NCI-H2196 treated with DMSO at 0.1 percent for 48 hours (cell line): ENCODE data around the gene RHBDF1.

Experiments used
- DNase-seq: peaks from one replicate; lab custom pipeline; 2025; ENCODE audit not compliant: unreplicated experiment; lab: John Stamatoyannopoulos, UW

Gene RHBDF1

DNA sequence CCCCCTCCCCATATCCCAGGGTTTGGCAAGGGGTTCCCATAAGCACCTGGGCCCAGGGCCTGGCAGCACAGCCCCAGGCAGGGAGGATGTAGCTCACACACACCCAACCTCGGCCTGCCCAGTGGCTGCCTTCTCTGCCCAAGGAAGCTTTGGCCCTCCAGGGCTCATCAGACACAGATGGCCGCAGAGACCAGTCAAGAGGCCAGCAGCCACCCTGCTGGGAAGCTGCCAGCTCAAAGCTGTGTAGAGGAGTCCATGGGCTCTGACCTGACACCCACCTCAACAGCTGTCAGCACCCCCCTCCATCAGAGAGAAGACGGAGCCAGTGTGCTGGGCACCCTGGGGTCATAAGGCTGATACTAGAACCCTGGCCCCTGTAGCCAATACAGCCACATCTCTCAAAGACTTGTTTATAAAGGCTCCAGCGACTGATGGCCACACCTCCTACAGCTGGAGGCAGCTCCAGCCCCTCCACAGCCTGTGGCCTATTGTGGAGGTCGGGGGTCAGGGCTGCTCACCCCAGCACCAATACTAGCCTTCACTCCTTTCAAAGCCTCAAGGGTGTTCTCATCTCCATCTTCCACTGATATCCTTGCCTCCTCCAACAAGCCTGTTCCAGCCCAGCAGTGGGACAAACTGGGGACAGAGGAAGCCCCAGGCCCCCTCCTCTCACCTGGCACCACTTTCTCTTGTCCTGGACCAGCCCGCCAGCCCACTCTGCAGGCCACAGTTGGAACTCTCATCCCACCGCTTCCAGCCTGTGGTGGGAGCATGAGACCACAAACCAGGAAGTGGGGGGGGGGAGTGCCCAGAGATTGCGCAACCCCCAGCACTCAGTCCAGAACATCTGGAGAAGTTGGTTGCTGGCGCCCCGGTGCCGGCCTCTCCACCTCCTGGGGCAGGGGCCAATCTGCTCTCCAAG is 3.4 kb upstream of the RHBDF1 start:
- no peak for DNase-seq

DNA sequence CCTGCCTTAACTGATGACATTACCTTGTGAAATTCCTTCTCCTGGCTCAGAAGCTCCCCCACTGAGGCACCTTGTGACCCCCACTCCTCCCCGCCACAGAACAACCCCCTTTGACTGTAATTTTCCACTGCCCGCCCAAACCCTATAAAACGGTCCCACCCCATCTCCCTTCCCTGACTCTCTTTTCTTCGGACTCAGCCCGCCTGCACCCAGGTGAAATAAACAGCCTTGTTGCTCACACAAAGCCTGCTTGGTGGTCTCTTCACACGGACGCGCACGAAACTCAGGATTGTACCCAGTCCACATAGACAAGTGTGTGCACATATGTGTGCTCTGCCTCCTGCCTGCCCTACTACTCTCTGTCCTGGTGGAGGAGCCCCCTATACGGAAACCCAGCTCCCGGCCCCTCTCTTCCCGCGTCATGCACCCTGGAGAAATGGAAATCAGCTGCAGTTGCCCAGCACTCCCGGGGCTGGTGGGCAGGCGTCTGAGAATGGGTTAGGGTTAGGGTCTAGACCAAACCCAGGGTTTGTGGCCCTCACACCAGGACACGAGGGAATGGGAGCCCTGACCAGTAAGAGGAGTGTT is 2.4 kb upstream of the RHBDF1 start:
- no peak for DNase-seq

DNA sequence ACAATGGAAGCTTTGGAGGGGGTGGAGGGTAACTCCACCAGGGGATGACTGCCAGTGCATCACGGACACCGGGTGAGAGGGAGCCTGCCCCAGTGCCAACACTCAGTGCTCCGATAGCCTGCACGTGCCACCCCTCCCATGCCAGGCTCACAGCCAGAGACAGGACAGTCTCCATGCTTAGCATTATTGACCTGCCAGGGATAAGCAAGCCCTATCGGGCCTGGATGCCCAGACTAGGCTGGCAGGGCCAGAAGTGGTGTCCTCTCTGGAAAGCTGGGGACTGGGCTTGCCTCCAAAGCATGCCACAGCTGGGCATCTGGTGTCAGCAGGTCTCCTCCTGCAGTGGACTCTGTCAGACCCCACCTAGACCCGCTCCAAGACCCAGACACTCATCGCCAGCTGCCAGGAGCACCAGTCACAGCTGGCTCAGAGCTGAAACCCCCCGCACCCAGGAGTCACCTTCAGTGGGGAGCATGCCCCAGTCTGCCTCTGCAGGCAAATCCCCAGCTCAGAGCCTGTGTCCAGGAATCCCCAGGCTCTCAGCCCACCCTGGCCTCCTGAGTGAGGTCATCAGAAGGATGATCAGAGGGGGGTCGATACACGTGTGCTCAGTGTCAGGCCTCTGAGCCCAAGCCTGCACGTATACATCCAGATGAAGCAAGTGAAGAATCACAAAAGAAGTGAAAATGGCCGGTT is 1.8 kb upstream of the RHBDF1 start:
- no peak for DNase-seq

DNA sequence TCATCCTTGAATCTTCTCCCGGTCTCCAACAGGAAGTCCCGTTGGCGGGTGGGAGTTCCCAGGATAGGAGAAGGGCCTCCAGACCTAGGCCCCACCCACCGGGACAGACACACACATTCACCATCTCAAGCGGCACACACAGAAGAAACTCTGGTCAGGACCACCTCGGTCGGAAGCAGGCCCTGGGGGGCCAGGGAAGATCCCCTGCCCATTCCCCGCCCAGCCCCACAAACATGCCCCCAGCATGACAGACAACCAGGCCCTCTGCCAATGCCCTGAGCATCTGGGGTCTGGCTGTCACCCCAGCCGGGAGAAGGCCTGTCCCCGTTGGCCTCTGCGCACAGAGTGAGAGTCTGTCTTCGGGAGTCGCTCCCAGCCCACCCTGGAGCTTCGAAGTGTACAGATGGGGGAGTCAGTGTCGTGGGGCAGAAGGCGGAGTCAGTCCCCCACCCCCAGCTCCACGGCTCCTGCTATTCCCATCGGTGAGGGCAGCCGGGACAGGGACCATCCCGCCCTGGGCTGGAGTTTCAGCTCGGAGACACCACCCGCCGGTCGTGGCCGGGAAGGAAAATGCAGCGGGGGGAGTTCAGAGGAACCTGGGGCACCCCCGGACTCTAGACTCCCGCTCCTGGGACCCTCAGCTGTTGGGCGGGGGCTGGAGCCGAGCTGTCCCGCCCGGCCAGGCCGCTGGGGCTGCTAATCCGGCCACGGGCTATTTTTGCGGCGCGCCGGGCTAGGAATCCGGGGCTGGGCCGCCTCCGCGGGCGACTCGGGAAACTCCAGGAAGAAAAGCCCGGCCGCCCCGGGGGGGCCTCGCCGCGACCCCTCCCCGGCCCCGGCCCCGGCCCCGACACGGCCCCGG is 660 bp downstream of the RHBDF1 start:
- no peak for DNase-seq

DNA sequence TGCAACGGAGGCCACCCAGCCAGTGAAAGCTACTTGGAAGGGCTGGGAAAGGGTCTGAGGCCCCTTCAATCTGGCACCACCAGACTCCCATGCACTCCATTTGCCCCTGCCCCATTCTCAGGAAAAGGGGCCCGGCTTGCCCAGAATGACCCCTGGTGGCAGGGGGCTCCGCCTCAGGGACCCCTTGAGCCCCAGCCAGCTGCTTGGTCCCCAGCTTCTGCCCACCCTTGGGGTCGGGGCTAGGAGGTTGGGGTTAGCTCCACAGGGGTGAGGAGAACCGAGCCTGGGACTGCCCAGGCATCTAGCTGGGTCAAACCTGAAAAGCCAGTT is 1.3 kb downstream of the RHBDF1 start:
- no peak for DNase-seq

DNA sequence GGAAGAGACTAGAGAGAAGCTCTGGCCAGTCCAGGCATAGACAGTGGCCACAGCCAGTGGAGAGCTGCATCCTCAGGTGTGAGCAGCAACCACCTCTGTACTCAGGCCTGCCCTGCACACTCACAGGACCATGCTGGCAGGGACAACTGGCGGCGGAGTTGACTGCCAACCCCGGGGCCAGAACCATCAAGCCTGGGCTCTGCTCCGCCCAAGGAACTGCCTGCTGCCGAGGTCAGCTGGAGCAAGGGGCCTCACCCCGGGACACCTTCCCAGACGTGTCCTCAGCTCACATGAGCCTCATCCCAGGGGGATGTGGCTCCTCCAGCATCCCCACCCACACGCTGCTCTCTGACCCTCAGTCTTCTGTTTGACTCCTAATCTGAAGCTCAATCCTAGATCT is 3.2 kb downstream of the RHBDF1 start:
- no peak for DNase-seq

DNA sequence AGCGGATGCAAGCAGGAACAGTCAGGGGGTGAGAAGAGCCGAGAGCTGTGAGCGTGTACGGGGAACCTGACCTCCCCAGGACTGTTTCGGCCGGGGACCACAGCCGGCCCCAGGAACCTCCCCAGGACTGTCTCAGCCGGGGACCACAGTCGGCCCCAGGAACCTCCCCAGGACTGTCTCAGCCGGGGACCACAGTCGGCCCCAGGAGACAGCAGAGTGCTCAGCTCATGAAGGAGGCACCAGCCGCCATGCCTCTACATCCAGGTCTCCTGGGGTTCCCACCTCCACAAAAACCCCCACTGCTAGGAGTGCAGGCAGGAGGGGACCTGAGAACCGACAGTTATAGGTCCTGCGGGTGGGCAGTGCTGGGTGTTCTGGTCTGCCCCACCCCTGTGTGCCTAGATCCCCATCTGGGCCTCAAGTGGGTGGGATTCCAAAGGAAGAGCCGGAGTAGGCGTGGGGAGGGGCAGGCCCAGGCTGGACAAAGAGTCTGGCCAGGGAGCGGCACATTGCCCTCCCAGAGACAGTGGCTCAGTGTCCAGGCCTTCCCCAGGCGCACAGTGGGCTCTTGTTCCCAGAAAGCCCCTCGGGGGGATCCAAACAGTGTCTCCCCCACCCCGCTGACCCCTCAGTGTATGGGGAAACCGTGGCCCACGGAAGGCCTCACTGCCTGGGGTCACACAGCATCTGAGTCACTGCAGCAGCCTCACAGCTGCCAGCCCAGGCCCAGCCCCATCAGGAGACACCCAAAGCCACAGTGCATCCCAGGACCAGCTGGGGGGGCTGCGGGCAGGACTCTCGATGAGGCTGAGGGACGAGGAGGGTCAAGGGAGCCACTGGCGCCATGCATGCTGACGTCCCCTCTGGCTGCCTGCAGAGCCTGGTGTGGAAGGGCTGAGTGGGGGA is 4.3 kb downstream of the RHBDF1 start:
- no peak for DNase-seq

DNA sequence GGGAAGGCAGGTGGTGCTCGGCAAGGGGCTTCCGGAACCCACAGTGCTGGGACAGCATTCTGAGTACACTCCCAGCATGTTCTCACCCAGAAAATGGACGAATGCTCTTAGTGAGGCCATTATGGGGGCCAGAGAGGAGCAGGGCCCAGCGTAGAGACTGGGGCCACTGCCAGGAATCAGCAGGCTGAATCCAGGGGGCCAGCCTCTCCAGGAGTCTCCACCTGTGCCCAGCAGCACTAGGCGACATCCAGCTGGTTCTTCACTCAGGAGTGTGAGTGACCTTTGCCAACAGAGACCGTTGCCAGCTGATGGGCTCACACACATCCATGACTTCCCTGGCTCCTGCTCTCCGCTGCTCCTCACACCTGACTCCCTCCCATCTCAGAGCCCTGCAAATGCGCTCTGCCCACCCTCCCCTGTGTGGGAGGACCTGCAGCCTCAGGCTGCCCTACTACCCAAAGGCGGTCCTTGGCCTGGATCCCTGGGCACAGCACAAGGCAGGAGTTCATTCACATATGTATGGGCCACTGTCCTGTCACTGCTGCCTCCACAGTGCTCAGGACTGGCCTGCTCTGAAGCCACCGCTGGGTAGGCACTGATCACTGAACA is 5.1 kb downstream of the RHBDF1 start:
- DNase-seq: peak; percentile 34

DNA sequence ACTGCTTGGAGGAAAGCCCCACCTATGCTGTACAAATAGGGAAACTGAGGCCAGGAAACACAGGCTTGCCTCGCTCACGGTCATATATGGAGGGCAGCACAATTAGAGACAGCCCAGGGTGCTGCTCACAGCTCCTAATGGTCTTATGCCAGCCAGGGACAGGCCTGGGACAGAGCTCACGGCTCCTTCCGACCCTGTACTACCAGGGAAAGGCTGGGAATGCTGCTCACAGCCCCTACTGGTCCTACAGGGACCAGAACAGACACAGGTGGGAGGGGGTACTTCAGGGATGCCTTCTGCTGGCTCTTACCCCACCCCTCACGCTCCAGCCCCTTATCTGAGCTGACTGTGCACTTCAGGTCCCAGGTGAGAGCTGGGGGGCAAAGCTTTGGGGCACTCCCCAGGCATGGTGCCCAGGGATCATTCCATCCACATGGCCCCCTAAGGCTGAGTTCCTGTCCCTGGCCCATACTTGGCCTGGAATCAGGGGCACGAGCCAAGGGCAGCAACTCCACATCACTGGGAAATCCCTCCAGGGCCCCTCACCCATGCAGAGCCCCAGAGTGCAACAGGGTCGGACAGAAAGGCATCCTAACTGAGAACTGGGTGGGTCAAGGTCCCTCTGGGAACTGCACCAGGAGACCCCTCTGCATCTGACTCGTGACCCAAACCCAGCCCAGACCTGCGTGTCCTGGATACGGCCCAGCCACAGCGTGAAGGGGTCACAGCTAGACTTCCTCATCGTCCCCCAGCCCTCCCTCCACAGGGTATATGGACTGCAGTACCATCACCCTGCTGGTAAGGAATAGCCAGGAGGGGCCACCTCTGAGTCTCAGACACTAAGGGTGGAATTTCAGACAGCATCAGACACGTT is 5.9 kb downstream of the RHBDF1 start:
- DNase-seq: no peak

DNA sequence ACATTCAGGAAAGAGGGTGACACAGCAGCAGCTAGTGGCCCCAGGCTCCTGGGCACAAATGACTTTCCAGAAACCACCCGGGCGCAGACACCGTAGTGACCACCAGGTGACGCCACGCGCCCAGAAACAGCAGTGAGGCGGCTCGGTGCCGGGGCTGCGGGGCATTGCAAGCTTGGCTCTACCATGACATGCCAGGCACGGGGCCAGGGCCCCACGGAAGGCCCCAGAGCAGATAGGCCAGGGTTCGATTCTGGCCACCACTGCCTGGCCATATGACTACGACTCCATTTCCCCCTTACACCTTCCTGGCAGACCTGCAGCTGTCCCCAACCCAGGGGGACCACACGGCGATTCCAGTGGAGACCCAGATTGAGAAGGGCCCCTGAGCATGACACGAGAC is 6.7 kb downstream of the RHBDF1 start:
- peak; percentile 57 for DNase-seq

DNA sequence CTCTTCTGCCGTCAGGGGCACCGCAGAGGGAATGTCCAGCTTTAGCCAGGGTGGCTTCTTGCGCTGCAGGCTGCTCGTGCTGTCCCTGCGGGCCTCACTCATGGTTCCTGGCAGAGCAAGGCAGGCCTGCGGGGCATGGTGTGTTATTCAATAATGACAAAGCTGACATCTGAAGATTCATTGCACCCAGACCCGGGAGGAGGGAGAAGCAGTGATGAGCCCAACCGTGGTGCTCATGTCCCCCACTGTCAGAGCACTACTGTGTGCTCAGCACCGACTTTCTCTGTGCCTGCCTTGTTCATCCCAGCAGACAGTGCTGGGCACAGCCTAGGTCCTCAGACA is 7.5 kb downstream of the RHBDF1 start:
- no peak for DNase-seq

DNA sequence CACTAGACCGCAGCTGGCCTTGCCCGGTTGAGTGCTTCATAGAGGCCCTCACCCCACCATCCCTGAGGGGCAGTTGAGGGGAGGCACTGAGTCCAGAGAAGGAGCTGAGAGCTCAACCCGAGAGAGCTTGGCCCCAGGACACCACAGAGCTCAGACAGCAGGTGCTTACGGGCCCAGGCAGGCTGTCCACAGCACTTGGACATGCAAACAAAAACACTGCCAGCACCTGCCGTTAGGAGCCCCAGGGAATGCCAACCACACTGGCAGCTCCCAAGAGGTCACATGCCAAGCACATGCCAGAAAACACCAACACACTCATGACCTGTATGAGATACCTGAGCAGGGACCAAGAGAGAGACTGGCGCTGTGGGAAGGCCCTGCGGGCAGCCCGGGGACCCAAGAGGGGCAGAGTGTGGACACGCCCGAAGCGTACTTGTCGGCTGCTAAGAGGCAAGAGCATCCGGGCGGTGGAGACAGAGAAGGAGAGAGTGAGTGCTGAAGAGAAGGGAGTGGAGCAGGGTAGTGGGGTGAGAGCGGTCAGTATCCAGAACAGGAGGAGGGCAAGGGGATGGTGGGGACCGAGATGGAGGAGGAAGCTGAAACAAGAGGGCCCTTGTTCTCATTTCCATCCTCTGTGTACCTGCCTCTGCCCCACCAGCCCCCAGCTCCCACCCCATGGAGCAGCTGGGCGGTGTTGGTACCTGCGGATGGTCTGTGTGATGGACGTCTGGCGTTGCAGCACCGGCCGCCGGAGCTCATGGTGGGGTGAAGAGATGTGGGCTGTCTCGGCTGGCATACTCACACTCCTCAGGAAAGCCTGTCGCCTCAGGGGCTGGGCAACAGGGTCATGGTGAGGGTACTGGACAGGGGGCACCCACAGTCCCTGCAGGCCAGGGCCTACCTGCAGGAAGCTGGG is 8.2 kb downstream of the RHBDF1 start:
- peak; percentile 93 for DNase-seq

DNA sequence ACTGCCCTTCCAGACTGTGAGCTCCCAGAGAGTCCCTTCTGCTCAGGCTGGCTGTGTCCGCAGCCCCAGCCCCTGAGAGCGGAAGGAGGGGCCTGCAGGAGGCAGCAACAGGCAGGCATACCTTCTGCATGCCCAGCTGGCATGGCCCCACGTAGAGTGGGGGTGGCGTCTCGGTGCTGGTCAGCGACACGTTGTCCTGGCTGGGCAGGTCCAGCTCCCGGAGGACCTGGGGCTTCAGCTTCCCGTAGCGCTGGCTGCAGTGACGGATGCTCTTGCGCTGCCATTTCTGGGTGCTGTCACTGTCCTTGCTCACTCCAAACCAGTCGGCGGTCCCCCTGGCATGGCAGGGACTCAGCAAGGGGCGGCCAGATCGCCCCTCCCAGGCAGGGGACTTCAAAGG is 9.0 kb downstream of the RHBDF1 start:
- no peak for DNase-seq

DNA sequence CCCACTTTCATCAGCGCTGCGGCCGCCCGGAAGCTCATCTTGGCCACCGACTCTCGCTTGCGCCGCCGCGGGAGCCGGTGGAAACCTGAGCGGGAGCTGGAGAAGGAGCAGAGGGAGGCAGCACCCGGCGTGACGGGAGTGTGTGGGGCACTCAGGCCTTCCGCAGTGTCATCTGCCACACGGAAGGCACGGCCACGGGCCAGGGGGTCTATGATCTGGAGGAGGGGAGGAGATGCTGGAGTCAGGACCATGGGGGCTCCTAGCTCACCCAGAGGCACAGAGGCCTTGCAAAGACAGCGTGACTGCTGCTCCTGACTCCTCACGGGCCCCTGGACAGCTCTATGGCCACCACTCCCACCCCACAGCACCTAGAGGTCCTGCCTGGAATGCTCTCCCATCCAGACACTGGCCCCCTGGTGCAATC is 9.5 kb downstream of the RHBDF1 start:
- DNase-seq: no peak

DNA sequence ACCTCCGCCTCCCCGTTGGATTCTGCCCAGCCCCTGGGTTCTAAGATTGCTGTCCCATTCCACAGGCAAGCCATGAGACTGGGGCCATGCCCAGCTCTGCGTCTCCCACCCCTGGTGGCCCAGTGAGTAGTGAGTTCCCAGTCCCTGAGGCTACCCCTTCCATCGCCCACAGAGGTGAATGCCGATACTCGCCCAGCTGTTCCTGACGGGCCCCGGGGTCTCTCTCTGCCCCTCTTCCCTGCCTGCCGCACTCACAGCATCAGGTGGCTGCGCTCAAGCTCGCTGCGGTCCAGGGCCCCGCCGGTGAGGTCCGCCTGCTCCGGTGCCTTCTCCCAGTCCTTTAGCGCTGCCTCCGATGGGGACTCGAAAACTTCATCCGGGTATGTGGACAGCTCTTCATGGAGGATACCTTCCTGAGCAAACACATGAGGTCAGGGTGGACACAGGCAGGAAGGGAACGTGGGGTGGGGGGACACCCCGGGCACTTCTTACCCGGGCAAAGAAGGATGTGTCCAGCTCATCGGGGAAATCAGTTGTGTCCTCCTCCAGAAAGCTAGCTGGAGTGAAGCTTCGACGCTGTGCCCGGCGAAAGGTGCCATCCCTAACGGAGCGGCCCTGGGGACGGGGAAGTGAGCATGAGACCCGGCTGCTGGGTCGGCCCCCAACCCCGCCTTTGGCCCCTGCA is 10.0 kb downstream of the RHBDF1 start:
- DNase-seq: no peak

DNA sequence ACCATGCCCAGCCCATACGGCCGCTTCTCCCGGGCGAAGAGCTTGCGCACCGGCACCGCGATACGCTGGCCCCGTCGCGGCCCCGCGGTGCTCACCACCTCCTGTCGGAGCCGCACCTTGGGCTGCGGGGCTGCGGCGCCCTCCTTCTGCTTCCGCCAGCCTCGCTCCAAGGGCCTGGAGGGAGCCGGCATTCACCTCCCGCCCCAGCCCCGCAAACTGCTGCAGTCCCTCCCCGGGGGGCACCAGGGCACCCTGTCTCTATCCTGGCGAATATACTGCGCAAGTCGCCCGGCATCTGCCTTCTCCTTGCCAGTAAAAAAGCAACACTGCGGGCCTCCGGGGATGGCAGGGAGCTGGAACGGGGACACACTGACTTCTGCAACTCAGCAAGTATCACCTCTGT is 10.6 kb downstream of the RHBDF1 start:
- no peak for DNase-seq
